ENCODE data around the gene NCS1.
"Not testable (repeated sequence)": the region's sequence is repeated elsewhere in the genome, so short reads cannot be mapped to it uniquely, and the experiment has no call there.

The NCS1 gene

GRCh38 chr9:130266236-130267098, 94.3 kb downstream of the NCS1 start:
- peak; percentile 35 for DNase-seq

GRCh38 chr9:130267930-130268329, 95.7 kb downstream of the NCS1 start:
- DNase-seq, result peak; percentile 18

DNA sequence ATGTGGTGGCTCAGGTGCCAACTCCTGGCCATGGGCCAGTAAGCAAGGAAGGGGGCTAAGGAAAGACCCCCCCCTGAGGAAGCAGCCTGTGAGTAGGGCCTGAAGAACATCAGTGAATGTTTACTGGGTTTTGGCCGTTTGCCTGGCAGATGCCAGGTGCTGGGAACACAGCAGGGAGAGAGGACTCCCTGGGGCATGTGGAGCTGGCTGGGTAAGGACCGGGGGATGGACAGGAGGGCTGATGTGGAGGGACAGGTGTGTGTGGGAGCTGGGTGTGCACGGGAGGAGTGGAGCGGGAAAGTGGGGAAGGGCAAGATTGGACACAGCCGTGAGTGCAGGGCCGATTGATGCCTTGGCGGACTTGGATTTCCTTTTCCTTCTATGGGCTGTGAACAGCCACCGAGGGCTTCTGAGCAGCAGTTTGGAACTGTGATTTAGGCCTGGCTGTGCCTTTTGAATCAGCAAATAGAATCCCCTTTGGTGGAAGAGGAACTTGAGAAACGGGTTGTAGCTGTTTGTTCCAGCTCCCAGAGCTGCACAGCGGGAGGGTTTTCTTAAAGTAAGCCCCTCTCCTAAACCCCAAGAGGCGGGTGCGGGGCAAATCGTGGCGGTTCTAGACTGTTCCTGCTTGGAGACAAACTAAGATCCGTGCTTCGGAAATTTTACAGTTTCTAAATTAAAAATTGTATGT, 96.5 kb downstream of the NCS1 start:
- peak; percentile 82 for DNase-seq

- no peak for DNase-seq
Measured at GRCh38 chr9:130271473-130271872, 99.3 kb downstream of the NCS1 start.

GRCh38 chr9:130275156-130275555, 103.0 kb downstream of the NCS1 start:
- DNase-seq, result no peak

- DNase-seq, result no peak
Measured at GRCh38 chr9:130276121-130276520, 103.9 kb downstream of the NCS1 start.

- DNase-seq, result no peak
Measured at GRCh38 chr9:130276955-130277354, 104.8 kb downstream of the NCS1 start.

GRCh38 chr9:130277525-130277924, 105.3 kb downstream of the NCS1 start:
- DNase-seq, result not testable (repeated sequence)

GRCh38 chr9:130283539-130284248, 111.5 kb downstream of the NCS1 start:
- no peak for DNase-seq

- no peak for DNase-seq
Measured at GRCh38 chr9:130284249-130284625, 112.0 kb downstream of the NCS1 start.

DNA sequence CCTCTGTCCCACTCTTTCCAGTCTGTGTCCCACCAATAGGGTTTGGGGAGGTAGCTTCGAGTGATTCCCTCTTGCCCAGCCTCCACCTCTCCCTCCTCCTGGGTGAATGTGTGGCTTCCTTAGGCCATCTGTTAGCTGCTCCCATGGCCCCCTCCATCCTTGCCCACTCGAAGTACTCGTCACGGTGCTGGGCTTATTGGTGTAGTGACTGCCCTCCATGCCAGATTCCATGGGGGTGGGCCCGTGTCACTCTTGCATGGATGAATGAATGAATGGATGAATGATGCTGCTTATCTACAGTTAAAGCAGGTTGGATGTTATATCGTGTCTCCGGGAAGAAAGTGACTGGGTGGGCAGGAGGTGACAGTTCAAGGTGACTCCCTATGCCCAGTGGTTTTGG, 112.5 kb downstream of the NCS1 start:
- no peak for DNase-seq

GRCh38 chr9:130285271-130285670, 113.1 kb downstream of the NCS1 start:
- DNase-seq, result no peak

DNA sequence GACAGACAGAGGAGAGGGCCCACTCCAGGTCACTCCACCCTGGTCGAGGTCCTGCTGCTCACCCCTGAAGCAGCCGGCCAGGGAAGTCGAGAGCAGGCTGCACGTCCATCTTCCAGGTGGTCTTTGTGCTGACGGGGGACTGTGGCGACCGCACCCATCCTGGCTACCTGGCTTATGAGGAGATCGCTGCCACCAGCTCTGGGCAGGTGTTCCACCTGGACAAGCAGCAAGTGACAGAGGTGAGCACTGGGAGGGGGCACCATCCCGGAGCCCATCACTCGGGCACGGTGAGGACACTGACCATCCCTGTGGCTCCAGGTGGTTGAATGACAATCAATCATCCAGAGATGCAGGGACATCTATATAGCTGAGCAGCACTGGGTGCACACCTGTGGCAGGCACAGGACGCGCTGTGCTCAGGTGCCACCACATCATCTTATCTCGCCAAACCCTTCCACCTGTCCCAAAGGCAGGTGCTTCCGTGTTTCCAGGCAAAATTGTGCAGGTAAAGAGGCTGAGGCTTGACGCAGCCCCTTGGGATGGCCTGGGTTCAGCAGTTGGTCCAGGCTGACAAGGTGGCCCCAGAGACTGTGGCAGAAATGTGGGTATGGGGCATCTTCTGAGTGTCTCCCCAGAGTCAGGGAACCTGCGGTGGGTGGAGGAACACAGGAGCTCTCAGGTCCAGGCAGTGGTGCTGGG, 114.0 kb downstream of the NCS1 start:
- no peak for DNase-seq
